GM21515 (cell line): ENCODE results near the gene TMEM54.

Experiments used
- ATAC-seq: cut with Tn5 transposase; IDR thresholded peaks from one replicate; pipeline ENCODE4 v1.9.1; 2021; ENCODE audit not compliant: unreplicated experiment

The TMEM54 gene

DNA sequence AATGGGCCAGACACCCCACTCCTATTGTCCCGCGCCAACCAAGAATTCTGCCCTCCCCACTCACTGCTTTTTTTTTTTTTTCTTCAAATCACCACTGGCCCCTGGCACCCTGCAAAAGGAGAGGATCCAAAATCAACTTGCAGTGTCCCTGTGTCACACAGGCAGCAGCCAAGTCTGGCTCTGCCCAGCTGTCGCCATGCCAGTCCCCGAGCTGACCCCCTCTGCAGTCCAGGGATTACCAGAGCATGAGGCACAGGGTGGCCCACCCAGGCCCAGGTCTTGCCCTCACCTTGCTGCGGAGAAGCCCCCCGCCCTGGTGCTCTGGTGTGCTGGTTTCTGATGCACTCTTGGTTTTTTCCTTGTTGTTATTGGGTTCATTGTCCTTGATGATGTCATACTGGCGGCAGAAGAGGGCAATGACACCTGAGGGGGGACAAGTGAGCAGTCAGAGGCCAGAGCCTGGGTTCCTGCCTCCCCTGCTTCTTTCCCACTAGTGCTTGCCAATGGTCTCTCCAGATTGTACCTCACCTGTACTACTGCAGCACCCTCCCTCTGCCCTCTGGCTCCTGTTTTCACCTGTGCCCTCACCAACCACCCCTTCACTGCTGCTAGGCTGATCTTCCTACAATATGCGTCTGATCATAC is 36.7 kb downstream of the TMEM54 start:
- no peak for ATAC-seq

DNA sequence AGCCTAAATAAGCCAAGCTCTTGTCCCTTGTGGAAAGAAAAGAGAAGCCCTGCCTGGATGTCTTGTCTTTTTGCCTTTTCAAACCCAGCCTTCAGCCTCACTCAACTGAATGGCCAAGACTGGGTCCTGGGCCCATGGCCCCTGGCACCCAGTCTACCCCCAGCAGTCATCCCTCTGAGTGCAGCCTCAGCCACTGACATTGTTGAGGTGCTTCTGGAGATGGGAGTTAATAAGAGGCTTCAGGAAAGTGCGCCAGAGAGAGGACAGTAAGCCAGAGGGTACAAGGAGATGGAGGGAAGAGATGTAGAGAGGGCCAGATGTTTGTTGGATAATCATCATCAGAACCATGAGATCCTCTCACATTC is 37.3 kb downstream of the TMEM54 start:
- ATAC-seq = no peak

DNA sequence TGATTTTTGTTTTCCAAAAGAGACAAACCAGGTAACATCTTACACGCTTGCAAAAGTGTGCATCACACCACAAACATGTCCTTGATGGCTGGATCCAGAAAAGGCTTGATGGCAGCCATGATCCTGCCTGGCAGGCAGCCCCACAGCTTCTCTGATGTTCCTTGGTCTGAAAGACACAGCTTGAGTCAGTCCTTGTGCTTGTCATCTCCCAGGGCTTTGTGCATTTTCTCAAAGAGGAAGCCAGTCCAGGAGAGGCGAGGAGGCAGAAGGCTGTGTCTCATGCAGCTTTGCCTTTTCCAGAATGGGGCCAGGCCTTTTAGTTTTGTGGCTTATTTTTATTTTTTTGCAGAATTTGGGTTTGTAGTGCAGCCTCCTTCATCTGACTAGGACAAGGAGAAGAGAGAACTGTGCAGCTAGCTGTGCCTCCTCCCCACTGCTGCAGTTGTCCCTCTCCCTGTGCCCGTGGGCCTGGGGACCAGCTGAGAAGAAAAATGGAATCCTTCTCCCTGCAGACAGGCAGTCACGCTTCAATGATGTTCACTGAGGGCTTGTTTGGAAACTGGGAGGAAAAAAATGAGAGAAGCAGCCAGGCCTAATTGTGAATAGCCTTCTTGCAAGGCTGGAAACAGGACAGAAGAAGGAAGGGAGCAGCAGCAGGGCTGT is 37.8 kb downstream of the TMEM54 start:
- ATAC-seq = no peak

DNA sequence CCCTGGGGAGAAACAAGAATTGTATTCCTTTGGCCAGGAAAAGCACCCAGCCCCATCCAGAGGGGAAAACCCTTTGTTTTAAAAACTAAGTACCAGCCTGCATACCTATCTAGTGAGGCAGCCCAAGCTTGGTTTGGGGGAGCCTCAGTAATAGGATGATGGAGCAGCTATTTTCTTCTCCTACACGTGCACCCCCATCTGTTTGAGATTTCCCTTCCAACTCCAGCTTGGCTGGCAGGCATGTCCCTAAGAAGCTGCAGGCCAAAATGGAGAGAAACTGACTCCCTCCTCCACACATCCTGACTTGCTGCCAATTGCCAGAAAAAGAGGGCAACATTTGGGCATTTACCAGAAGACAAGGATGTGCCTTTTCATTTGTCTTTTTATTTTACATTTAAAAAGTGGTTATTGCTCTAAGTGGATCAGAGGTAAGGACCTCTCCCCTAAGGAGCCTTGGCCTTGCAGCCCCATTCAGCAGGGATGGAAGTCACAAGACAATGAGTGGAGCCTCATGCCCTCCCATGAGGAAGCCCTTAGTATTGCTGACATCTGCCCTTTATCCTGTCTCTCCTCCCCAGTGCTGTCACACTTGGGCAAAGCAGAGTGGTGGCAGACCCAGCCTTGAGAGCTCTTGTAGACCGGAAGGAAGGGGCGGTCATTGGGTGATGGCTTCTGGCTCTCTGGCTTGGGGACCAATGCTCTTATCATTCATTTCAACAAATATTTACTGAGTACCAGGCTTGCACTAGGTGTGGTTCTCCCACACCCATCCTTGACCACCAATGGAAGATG is 39.1 kb downstream of the TMEM54 start:
- ATAC-seq = no peak

DNA sequence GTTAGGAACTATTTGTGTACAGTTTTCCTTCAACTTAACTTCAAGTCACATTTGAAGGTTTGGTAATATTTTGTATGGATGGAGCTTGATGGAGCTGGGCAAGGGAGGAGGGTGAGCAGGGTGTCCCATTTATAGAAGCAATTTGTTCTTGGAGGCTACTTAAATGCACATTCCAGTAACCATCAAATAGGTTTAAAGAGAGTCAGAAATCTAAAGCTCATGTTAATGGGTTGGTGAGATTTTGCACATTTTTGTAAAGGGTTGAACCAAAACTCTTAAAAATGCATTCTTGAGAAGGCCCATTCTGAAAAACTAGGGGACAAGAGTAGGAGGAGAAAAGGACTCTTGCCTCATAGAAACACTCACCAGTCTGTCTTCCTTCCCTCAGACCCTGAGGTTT is 40.6 kb downstream of the TMEM54 start:
- ATAC-seq = no peak

DNA sequence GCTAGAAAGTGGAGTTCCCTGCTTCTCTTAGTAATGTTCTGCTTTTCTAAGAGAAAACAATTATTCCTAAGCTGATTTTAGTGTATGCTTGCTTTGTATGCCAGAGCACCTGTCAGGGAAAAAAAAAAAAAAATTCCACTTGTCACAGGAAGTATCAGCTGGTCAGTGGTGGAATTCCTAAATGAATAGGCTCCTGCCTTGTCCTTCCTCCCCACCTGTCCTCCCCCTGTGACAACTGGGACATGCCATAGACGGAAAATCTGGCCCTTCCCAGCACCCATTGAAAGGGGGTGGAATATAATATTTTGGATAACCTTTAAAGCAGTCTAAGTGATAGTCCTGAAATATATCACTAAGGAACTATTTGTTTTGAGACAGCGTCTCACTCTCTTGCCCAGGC is 41.3 kb downstream of the TMEM54 start:
- no peak for ATAC-seq

DNA sequence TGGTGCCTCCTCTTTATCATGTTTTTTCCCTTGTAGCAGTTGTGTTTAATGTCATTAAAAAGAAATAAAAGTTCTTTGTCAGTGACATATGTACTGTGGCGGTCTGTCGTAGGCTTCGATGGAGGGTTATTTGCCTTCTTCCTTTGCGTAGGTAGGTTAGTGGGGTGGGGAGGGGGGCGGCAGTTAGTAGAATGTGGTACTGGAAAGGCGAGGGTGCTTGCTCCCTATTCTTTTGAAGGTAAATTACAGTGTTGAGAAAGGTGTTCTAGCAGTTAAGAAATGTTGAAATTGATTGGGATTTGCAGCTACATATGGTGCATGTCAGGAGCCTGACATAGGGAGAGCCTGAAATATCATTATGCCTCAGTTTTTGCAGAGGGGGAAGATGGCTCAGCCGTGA is 42.4 kb downstream of the TMEM54 start:
- ATAC-seq = no peak

DNA sequence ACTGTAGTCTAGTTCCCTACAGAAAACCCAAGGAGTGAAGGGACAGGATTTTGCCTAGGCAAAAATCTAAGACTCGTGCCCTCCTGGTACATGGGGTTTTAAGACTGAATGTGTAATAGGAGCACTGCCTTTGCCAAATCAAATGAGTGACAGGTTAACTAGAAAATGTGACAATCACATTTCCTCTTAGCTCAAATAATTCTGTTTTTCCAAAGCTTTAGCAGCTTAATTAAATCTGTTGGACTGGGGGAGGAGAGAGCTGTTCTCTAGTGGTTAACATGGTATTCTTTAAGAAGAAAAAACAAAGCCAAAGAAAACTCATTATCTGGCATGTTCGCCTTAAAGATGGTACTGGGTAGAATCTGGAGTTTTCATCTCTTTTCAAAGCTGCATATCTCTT is 43.1 kb downstream of the TMEM54 start:
- ATAC-seq = no peak

DNA sequence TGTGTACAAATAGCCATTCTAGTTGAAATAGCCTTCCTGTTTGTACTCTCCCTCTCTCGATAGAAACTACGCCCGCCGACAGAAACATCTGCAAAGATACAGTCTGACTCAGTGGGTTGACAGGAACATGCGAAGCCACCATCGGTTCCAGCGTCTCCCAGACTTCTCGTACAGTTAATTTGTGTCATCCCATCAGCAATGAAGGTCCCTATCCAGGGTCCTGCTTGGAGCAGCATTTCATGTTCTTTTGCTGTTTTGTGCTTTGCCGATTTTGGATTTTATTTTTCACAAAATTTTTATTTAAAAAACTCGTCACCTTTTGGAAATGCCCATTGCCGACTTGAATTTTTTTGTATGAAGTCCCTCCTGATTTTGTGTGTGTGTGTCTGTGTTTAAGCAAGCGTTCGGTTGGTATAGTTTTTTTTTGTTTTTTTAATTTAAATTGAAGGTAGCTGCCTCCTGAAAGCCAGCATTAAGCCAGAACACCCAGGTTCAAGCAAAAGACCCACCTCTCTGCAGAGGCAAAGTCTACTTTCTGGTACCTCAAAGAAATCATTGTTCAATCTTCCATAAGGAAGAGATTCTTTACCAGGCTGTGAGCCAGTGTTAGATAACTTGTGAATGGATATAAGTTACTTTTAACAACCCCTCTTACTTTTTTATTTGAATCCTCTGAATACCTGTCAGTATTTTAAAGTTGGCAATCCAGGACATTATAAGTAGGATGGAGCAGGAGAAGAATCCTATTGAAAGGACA is 45.1 kb downstream of the TMEM54 start:
- no peak for ATAC-seq

DNA sequence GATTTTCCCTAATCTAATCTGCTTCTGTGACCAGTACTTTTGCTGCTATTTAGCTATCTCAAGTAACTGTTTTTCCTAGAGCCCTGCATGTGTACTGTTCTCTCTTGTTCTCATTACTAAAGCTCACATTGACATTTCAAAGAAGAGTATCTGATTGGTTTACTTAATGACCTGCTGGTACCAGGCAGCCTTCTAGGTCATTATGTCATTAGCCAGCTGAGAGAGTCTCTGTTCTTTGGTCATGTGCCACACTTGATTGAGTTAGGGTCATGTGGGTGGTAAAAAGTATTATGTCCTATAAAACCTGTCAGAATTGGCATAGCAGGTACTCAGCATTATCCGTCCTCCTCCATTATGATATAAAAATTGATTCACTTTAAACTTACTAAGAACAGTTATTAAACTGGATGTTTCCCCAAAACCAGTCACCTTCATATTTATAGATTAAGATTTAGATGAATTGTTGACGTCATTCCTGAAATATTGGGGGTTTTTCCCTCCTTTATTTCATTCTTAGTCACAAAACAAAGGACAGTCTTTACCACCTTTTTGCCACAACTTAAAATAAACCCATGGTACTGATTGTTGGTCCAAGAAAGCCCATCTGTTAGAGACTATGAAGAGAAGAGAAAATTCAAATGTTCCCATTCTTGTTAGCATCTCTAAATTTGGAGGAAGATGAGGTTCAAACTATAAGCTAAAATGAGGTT is 52.7 kb downstream of the TMEM54 start:
- no peak for ATAC-seq
